Measurements from ENCODE around the gene SPPL3.
A peak's percentile ranks its signal among the peaks of the same experiment; 100 is the strongest.
"Not testable (repeated sequence)": the region's sequence is repeated elsewhere in the genome, so short reads cannot be mapped to it uniquely, and the experiment has no call there.

The SPPL3 gene

DNA sequence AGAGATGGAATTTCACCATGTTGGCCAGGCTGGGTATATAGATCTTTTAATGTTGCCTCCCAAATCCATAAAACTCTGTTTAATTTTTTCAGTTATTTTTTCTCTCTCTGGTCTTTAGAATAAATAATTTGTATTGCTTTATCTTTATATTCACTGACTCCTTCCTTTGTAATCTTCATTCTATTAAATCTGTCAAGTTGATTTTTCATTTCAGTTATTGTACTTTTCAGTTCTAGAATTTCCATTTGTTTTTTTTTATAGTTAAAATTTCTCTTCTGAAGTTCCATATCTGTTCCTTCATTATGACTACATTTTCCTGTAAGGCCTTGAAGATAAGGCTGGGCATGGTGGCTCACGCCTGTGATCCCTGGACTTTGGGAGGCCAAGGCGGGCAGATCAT, 13.6 kb upstream of the SPPL3 start:
- no peak for DNase-seq

DNA sequence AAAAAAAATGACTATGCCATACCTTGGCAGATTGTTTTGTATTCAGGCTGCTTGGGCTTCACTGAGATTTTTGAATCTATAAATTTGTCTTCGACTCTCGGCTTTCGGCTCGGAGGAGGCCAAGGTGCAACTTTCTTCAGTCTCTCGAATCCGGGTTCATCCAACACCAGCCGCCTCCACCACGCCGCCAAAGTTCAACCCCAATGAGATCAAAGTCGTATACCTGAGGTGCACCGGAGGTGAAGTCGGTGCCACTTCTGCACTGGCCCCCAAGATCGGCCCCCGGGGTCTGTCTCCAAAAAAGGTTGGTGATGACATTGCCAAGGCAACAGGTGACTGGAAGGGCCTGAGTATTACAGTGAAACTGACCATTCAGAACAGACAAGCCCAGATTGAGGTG, 12.4 kb upstream of the SPPL3 start:
- DNase-seq, result no peak

DNA sequence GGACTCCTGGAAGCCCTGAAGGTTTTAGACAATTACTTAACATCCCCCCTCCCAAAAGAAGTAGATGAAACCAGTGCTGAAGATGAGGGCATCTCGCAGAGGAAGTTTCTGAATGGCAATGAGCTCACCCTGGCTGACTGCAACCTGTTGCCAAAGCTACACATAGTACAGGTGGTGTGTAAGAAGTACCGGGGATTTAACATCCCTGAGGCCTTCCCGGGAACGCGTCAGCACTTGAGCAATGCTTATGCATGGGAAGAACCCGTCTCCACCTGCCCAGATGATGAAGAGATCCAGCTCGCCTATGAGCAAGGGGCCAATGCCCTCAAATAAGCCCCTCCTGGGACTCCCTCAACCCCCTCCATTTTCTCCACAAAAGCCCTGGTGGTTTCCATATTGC, 10.6 kb upstream of the SPPL3 start:
- DNase-seq, result no peak

DNA sequence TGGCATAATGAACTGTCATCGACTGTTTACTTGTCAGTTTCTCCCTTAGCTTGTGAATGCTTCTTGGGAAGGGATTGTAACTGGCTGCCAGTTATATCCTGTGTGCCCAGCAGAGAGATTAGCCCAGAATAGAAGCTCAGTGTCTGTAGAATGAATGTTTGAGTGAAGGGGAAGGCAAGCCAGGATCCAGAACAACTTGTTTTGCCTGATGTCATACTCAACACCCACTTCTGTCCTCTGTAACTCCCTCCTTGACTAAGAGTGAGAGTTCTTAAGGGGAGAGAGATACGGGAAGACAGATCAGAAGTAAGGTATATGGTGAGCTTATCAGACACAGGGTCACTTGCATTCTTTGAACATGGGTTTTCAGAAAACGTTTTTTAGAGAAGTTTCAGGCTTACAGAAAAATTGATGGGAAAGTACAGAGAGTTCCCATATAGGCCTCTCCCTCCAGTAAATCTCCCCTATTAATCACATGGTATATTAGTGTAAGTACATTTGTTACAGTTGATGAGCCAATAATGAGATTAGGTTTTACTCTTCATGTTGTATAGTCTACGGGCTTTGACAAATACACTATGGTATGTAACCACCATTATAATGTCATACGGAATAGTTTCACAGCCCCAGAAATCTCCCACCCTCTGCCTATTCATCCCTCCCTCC, 5.6 kb upstream of the SPPL3 start:
- no peak for DNase-seq

DNA sequence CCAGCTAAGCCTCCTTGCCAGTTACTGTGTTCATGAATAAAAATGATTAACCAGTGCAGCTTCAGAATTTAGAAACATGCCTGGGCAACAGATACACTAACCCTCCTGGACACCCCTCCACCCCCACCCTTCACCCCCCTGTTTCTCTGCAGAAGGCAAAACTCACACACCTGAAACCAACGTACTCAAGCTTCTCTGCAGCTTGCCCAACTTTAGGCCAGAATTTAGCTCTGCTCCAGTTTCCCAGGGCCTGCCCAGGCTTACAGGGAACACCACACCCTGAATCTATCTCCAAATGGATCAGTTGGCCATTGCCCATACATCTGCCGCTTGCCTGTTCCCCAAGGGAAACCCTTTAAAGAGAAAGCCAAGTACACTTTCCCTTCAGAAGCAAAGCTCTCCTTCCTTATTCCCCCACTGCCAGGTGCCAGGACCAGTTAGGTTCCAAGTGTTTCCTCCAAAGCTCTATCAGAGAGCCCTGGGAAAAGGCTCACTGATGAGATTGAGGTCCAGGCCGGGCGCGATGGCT, 1.8 kb upstream of the SPPL3 start:
- DNase-seq, result no peak

DNA sequence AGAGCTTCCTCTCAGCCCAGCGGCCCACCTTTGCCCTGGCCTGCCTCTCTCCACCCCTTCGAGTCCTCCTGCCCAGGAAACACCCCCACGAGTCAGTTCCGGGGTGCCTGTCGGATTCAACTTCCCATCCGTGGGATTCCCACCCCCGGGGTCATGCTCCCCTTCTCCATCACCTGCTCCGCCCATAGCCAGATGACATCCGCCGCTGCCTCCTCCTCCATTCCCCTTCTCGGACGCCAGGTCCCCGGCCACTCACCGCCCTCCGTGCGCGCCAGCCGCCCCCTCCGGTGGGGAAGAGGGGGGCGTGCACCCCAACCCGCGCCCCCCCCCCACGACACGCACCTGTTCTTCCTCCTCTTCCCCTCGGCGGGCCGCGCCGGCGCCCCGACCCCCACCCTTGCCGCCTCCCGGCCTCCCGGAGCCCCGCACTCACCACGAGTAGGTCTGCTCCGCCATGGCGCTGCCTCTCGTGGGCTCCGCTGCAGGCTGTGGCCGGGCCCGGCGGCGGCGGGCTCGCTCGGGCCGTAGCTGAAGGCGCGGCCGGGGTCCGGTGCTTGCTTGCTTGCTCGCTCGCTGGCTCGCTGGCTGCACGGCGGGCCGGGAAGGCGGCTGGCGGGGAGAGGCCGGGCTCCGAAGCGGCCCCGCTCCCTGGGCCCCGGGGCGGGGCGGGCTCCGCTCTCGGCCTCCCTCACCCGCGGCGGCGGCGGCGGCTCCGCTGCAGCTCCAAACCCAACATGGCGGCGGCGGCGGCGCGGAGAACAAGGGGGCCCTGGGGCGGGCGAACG, 554 bp downstream of the SPPL3 start:
- peak; percentile 18 for DNase-seq

DNA sequence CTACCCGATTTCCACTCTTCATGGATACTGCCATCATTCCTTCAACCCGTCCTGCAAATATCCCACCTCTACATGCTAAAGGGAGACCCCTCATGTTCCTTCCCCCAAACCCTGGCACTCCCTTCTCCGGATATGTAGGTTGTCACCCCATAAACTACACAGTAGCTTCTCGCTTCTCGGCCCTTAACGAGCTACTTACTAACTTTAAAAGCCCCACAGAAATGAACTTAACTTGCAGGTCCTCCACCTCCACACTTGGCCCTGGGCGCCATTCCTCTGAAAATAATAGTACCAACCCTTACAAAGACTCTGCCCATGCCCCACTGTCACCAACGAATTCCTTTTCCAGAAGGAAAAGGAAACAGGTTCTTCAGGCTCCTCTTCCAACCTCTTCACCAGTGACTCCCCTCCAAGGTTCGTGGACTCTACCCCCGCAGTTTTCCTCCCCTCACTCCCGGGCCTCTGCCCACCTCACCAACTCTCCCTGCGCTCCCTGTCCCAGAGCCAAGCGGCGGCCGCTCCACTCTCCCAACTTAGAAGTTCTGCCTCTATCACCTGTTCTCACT, 1.2 kb downstream of the SPPL3 start:
- no peak for DNase-seq

DNA sequence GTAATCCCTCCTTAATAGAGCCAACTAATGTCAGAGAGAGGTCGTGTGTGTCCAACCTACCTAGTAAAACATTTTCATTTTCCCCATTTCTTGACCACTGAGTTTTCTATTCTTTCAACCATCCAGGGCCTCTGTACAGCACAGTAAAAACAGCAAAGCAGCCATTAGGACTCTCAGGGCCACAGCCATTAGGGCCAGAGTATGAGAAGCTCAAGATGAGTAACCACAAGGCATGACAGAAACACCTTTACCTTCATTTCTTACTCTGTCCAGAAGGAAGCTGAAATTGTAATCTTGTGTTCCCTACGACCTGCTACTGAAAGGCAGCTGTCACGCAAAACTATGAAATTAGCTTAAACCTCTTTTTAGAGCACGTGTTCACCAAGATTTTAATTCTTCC, 2.3 kb downstream of the SPPL3 start:
- DNase-seq, result no peak

DNA sequence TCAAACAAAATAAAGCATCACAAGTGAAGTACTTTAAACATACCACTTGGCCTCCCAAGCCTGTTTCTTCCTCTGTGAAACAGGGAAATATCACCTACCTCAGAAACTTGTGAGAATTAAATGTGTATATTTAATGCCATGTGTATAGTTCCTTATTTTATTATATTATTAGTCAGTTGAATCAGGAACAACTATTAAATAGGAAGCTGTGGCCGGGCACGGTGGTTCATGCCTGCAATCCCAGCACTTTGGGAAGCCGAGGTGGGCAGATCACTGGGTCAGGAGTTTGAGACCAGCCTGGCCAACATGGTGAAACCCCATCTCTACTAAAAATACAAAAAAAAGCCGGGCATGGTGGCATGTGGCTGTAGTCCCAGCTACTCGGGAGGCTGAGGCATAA, 3.1 kb downstream of the SPPL3 start:
- DNase-seq, result not testable (repeated sequence)

DNA sequence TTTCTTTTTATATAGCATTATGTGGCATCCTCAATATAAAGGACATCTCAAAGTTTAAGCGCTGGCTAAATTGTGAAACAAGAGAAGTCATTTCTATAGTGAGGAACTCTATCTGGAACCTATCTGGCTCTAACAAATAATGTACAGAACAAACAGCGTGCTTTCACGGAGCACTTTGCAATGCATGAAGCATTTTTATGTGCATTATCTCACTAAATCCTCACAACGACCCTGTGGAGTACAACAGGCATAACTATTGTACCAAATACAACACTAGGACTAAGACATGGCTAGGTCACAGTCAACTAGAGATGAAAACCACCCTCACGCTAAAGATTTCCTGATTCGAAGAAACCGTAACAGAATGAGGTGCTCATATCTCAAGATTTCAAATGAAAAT, 8.6 kb downstream of the SPPL3 start:
- no peak for DNase-seq

DNA sequence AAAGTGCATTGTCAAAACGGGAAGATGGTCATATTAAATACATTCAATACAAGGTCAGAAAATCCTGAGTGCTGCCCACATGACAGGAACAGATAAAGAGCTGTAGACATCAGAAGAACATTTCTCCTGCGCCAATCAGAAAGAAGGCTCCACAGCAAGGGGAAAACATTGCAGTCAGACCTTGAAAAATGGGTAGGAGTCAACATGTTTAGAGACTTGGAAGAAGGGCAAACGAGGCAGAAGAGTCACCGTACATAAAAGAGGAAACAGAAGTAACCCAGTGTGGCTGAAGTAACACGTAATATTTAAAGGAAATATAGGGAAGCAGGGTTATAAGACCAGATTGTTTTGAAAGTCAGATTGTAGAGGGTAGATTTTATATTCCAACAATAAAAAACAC, 11.9 kb downstream of the SPPL3 start:
- peak; percentile 74 for DNase-seq

DNA sequence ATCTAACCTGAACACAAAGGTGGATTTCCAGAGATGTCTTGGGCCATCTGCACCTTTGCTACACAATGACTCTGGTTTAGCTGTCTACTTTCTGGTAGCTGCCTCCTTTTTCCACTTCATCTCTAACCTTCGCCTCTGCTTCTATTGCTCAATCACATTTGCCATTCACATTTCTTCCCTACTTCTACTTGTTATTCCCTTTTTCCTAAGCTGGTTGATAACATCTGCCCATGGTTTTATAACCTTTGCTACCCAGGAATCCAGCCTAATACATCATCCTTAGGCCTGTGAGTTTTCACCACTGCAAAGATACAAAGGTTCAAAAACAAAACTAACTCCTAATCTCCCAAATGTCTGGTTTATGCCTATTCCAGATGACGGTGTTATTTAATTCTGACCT, 13.2 kb downstream of the SPPL3 start:
- no peak for DNase-seq

DNA sequence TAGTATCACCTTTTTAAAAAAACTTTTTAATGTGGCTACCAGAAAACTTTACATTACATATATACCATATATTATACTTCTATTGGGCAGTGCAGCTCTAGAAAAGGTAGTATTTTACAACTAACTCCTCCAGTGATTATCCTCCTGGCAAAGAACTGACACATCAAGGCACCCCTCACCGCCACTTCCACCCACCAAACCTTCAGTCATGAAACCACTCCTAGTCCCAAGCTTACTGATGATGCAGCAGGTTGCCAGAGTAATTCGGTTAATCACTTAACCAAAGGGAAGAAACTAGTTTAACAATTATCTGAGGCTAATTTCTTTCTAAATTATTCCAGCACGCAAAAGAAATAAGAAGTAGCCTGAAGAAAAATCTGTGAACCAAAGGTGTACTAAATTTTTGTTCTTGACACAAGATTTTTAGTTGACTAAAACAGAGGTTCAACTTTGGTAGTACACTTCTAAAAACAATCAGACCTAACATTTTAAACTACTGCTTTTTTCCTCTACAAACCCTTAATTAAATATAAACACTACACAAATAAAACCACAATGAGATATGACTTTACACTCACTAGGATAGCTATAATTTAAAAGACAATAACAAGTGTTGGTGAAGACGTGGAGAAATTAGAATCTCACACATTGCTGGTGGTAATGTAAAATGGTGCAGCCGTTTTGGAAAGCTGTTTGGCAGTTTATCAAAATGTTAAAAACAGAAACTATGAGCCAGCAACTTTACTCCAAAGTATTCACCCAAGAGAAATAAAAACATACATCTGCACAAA, 16.7 kb downstream of the SPPL3 start:
- no peak for DNase-seq

DNA sequence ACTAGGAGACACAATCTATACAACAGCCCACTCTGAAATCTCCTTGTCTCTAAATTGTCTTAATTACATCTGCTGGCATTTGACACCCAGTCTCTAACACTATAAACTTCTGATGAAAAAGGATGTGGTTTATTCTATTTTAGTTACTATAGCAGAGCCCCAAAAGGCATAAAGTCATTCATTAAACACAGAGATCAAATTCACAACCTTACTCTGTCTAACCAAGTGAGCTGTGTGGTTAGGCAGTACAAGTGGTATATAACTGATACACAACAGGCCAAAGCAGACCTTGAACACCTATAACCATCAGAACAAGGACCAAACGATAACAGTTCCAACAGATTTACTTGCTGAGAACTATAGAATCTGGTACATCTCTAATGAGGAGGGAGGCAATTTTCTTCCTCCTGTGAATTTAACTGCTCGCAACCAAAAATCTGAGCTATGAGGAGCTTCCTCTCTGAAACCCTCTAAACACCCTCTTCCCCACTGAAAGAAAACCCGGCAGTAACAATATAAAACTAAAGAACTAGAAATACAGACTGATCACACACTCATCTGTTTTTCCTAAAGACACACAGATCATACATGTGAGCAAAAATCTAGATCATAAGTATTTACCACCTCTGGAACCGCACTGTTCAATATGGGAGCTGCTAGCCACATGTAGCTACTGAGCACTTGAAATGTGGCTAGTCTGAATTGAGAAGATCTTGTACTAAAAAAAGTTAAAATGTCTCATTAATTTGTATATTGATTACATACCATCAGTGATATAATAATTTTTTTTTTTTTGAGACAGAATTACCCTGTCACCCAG, 17.7 kb downstream of the SPPL3 start:
- DNase-seq, result peak; percentile 23

DNA sequence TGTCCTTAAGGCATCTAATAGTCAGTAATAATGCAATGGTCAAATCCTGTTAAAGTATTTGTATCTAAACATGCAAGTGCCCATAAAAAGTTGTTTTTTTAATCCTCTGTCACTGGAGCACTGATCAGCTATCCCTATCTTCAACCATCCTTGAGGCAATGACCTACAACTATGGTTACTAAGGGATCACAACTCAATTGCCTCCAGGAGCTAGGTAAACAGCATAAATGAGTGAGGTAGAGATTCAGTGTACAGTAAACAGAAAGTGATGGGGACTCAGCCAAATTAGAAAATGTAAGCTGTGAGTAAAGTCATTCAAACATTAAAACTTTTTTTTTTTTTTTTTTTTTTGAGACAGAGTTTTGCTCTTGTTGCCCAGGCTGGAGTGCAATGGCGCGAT, 18.6 kb downstream of the SPPL3 start:
- no peak for DNase-seq

DNA sequence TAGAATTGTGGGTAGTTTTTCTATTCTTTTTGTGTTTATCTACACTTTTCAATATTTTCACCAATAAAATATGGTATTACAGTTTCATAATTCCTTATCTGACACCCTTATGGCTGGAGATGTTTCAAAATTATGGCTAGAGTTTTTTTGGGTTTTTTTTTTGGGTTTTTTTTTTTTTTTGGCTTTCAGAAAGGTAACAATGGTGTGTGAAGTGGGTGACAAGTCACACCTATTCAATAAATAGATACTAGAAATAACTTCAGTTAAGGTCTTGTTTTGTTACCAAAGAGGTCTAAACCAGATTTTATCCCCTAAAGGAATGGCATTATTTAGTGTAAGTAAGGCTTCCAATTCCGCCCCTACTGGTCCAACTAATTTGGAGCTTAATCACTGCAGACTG, 19.5 kb downstream of the SPPL3 start:
- no peak for DNase-seq

DNA sequence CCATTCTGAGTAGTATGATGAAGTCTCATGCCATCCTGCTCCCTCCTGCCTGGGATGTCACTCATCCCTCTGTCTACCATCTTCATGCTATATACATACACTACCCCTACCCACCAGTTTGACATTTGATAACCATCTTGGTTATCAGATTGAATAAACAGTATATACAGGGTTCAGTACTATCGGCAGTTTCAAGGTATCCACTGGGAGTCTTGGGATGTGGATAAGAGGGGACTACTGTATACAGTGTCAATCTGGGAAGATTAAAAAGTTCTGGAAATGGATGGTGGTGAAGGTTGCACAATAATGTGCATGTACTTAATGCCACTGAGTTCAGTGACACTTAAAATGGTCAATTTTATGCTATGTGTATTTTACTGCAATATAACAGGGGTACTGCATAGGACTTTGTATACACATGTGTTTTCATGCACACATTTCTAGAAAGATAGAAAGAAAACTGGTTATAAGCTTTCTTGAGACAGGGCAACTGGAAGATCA, 22.1 kb downstream of the SPPL3 start:
- DNase-seq, result no peak

DNA sequence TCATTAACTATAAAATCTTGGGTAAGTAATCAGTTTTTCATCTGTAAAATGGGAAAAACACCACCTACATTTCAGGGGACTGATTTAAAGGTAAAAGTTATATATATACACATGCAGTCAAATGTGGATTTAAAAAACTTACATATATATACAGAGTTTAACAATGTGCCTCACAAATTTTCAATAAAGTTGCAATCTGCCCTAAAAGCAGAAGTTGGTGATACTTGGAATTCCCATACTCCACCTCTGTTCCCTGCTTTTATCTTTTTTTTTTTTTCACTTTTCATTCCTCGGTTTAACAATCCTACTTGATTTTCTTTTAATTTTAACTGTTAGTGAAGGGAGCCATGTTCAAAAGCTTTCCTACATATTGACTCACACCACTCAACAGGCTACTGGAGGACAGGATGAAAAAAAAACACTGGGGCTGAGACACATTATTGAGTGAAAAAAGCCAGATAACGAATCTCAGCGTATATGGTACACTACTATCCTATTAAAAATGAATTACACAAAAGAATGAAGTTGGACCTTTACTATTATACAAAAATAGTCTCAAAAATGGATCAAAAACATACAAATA, 24.3 kb downstream of the SPPL3 start:
- no peak for DNase-seq

DNA sequence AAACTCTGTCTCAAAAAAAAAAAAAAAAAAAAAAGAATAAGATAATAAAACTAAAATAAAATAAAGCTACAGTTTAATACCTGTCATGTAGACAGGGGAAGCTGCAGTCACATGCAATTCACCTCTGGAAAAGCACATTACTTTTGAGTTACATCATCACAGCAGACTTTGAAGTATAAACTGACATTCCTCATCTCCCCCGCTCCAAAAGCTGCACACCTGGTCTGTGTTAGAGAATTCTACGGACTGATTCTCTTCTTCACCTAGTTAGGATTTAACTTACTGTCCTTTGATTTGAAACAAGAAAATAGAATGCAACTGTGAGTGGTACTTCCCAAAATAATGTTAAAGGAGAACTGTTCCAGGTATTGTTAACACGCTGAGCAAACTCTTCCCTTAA, 25.1 kb downstream of the SPPL3 start:
- DNase-seq, result no peak

DNA sequence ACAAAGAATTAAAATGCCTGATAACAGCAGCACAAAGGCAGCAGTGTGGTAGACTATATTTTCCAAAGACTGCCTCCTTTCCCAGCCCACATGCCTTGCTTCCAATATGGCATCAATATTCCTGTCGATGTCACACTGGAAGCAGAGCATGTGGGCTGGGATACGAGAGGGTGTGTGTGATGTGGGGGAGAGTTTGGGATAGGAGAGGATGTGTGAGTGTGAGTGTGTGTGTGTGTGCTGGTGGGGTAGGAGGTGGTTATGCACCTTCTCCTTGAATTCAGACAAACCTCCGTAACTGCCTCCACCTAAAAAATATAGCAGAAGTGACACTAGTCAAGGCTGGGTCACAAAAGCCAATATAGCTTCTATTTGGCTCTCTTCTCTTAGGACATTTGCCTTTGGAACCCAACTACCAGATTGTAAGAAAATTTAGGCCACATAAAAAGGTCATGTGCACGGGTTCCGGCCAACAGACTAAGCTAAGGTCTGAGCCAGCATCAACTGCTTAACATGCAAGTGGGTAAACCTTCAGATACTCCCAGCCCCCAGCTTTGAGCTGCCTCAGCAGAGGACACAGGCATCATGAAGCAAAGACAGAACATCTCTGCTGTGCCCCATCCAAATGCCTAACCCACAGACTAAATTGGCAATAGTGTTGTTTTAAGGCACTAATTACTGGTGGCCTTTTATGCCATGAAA, 29.5 kb downstream of the SPPL3 start:
- no peak for DNase-seq

DNA sequence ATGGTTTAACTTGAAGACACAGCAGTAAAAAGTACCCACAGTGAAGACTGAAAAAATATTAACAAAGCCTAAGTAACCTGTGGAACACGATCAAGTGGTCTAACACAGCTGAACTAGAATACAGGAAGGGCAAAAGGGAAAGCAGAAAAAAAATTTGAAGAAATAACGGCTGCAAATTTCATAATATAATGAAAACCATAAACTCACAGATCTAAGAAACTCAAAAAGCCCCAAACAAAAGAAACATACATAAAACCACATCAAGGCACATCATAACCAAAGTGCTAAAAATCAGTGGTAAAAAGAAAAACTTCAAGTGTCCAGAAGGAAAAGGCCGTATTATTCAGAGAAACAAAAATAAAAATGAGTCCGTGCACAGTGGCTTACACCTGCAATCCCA, 30.9 kb downstream of the SPPL3 start:
- peak; percentile 51 for DNase-seq

Data from MV-4-11 (cell line).